Panc1 (cell line): ENCODE results near the gene TNFAIP6. TPM values are rescaled to one million over a fixed set of nuclear protein-coding genes. Genes with fewer than 3 reads are reported as not detected.
"Not testable (repeated sequence)": the region's sequence is repeated elsewhere in the genome, so short reads cannot be mapped to it uniquely, and the experiment has no call there.

ENCODE experiments used
- ATAC-seq: fragments of 200-7000 bp; cut with Tn5 transposase; 2 replicates; pipeline ENCODE4 v1.9.1; 2020; ENCODE audit warnings: mild to moderate bottlenecking, moderate library complexity
- BruUV-seq: library from RNA; stranded (reverse); fragments of 400-500 nt; replicated peaks from 2 replicates; lab custom pipeline; 2021; lab: Mats Ljungman, UMichigan
- CTCF ChIA-PET: fragments of 300-600 bp; sonication (Branson Sonifier 250); formaldehyde crosslinking; loops from one replicate; lab custom pipeline; 2022; ENCODE audit warnings: antibody characterized with exemption; lab: Charles Lee
- POLR2A ChIA-PET: fragments of 300-600 bp; sonication (Branson Sonifier 250); formaldehyde crosslinking; loops from one replicate; lab custom pipeline; 2022; ENCODE audit warnings: antibody characterized with exemption; lab: Charles Lee
- DNase-seq: peaks from one replicate; pipeline ENCODE4 v3.0.0-alpha.2; 2010; ENCODE audit warnings: low read depth, low spot score
- H3K27ac ChIP-seq: 2 replicates; pipeline ENCODE4 v1.5.1; 2011; ENCODE audit warnings: mild to moderate bottlenecking, low read length, inconsistent platforms
- H3K27me3 ChIP-seq: fragments of 200-500 bp; sonication (Bioruptor generic); 2 replicates; pipeline ENCODE4 v1.6.0; 2014; ENCODE audit warnings: low read length, inconsistent platforms; ENCODE audit not compliant: control insufficient read depth, insufficient read depth
- H3K36me3 ChIP-seq: fragments of 200-500 bp; sonication (Bioruptor generic); 2 replicates; pipeline ENCODE4 v1.5.1; 2014; ENCODE audit warnings: inconsistent platforms, mild to moderate bottlenecking, low read length, moderate library complexity; ENCODE audit not compliant: control insufficient read depth, insufficient read depth
- H3K4me1 ChIP-seq: 2 replicates; pipeline ENCODE4 v1.5.1; 2011; ENCODE audit warnings: inconsistent platforms, mild to moderate bottlenecking, low read length, moderate library complexity; ENCODE audit not compliant: control insufficient read depth, insufficient read depth
- H3K4me3 ChIP-seq, 2 experiments: 2 replicates each; pipeline ENCODE4 v1.5.1; 2011 to 2012; ENCODE audit warnings: low read depth in 2 of 2, low read length in 2 of 2, mild to moderate bottlenecking in 2 of 2, inconsistent platforms in 1 of 2, moderate library complexity in 1 of 2
- H3K9me3 ChIP-seq: fragments of 200-500 bp; sonication (Bioruptor generic); 2 replicates; pipeline ENCODE4 v1.5.1; 2014; ENCODE audit warnings: low read depth, mild to moderate bottlenecking, inconsistent platforms, low read length, moderate library complexity; ENCODE audit not compliant: control insufficient read depth, insufficient read depth
- CTCF ChIP-seq: fragments of 450-650 bp; IDR thresholded peaks from 2 replicates; pipeline ENCODE4 v1.5.1; 2017; ENCODE audit warnings: mild to moderate bottlenecking
- POLR2AphosphoS5 ChIP-seq: IDR thresholded peaks from 2 replicates; pipeline ENCODE4 v1.6.1; 2012; ENCODE audit warnings: mild to moderate bottlenecking, low read depth, low read length, moderate library complexity
- REST ChIP-seq, 2 experiments: IDR thresholded peaks; 2 replicates each; pipeline ENCODE4 v1.6.1; 2011 to 2012; ENCODE audit warnings: low read depth in 2 of 2, control low read depth in 1 of 2, low read length in 1 of 2, mild to moderate bottlenecking in 1 of 2, moderate library complexity in 1 of 2; ENCODE audit not compliant: insufficient read depth in 1 of 2
- SIN3A ChIP-seq: IDR thresholded peaks from 2 replicates; pipeline ENCODE4 v1.6.1; 2012; ENCODE audit warnings: low read depth, mild to moderate bottlenecking, low read length, moderate library complexity, borderline replicate concordance; ENCODE audit not compliant: insufficient read depth
- TCF7L2 ChIP-seq: IDR thresholded peaks from 2 replicates; pipeline ENCODE4 v1.6.1; 2011; ENCODE audit warnings: mild to moderate bottlenecking, low read depth, low read length, inconsistent platforms
- in situ Hi-C: cut with HindIII; loops from 2 replicates; pipeline ENCODE4 v1.10.0; 2016; ENCODE audit warnings: low sequenced_read_pairs, low pct_unique_long_range_greater_than_20kb
- intact Hi-C: fragments of 100-400 bp; cut with micrococcal nuclease; formaldehyde crosslinking; loops from one replicate; pipeline ENCODE4 v1.10.0; 2022; ENCODE audit not compliant: unreplicated experiment
- total RNA-seq: library from RNA; stranded (reverse); gene quantifications from one replicate; pipeline ENCODE4 v1.2.1, GENCODE V29; 2021; ENCODE audit not compliant: unreplicated experiment

Gene TNFAIP6
- total RNA-seq, 1 experiment from 2014 or later, result not detected

GRCh38 chr2:151417650-151418049 is 60.3 kb downstream of the TNFAIP6 start:
- POLR2A ChIA-PET, result no interaction called here
- in situ Hi-C loops, result no loop called here
- no TSS peak for BruUV-seq

GRCh38 chr2:151421681-151422080 is 64.3 kb downstream of the TNFAIP6 start:
- ATAC-seq, DNase-seq, H3K4me3 ChIP-seq, in situ Hi-C loops, H3K4me1 ChIP-seq, intact Hi-C loops, H3K9me3 ChIP-seq, BruUV-seq, H3K27me3 ChIP-seq, H3K27ac ChIP-seq: not testable (repeated sequence)
- ChIA-PET CTCF (interaction anchor here (0.8 kb wide), 1 partner anchor 10 kb away, joined by 4 read pairs; no protein-coding TSS in a partner anchor), POLR2A (interaction anchor here (0.6 to 0.7 kb wide), 3 partner anchors 123 to 152 kb away, joined by 3 to 4 read pairs (median 3); no protein-coding TSS in a partner anchor)
- H3K36me3 ChIP-seq, result peaks cover 38% of the 10 kb centered on the region

More at GRCh38 chr2:151417650-151418049, 60.3 kb downstream of the TNFAIP6 start:
- Histone ChIP-seq H3K4me3 (no peak overlapping the region), H3K36me3 (peaks cover 53% of the 10 kb centered on the region), H3K27me3 (no peaks in the 10 kb centered on the region), H3K27ac (no peak overlapping the region), H3K4me1 (no peaks in the 10 kb centered on the region), H3K9me3 (no peaks in the 10 kb centered on the region)
- CTCF ChIA-PET, result no interaction called here
- DNase-seq (no peak), ATAC-seq (no peak)
- intact Hi-C loops, result no loop called here
- TF ChIP-seq CTCF (no peak), REST (IDR thresholded peaks at IDR 0.05; ENCODE audit: insufficient read depth in 1 of 2, low read depth in 2 of 2, low read length in 1 of 2) (no peak), POLR2AphosphoS5 (no peak), SIN3A (no peak), TCF7L2 (no peak)

- TF ChIP-seq SIN3A, result no peak
- no peak for TF ChIP-seq TCF7L2
- TF ChIP-seq REST (IDR thresholded peaks at IDR 0.05; ENCODE audit: insufficient read depth in 1 of 2, low read depth in 2 of 2, low read length in 1 of 2), result no peak
- no peak for TF ChIP-seq POLR2AphosphoS5
- TF ChIP-seq CTCF, result no peak
- ChIA-PET CTCF (no interaction called here), POLR2A (no interaction called here)
- H3K36me3 ChIP-seq, result peaks cover 30% of the 10 kb centered on the region
- H3K27ac ChIP-seq, result no peak overlapping the region
- H3K27me3 ChIP-seq, result no peaks in the 10 kb centered on the region
- intact Hi-C loops, result no loop called here
- H3K4me1 ChIP-seq, result no peaks in the 10 kb centered on the region
- H3K9me3 ChIP-seq, result no peaks in the 10 kb centered on the region
- DNase-seq (no peak), ATAC-seq (no peak)
- in situ Hi-C loops, result no loop called here
- no peak overlapping the region for H3K4me3 ChIP-seq
- TSS peak; percentile 22 for BruUV-seq
Observed at GRCh38 chr2:151422917-151423439, 65.6 kb downstream of the TNFAIP6 start.
